Measurements from ENCODE around the gene DENND6B.
A peak's percentile ranks its signal among the peaks of the same experiment; 100 is the strongest.

Gene DENND6B

GRCh38 chr22:50269573-50269969, 57.2 kb downstream of the DENND6B start:
- DNase-seq: no peak

GRCh38 chr22:50268655-50269113, 58.1 kb downstream of the DENND6B start:
- DNase-seq: peak; percentile 30

GRCh38 chr22:50267591-50268390, 59.0 kb downstream of the DENND6B start:
- DNase-seq: no peak

- DNase-seq: no peak
These were observed 59.8 kb downstream of the DENND6B start for GRCh38 chr22:50266994-50267393.

GRCh38 chr22:50264946-50265669, 61.7 kb downstream of the DENND6B start:
- DNase-seq: no peak

- no peak for DNase-seq
These were observed 62.6 kb downstream of the DENND6B start for GRCh38 chr22:50264104-50264745.

- DNase-seq: no peak
These were observed 63.7 kb downstream of the DENND6B start for GRCh38 chr22:50262973-50263617.

- DNase-seq: peak; percentile 34
These were observed 64.3 kb downstream of the DENND6B start for GRCh38 chr22:50262460-50262911.

- peak; percentile 15 for DNase-seq
These were observed 65.0 kb downstream of the DENND6B start, which contains the start of gene MAPK12 for GRCh38 chr22:50261615-50262459. TSS of gene MAPK12 (minus strand) at chr22:50261683. CDS start at chr22:50261509, 174 bp downstream.

GRCh38 chr22:50260801-50261614, 65.8 kb downstream of the DENND6B start:
- peak; percentile 14 for DNase-seq

- DNase-seq: no peak
These were observed 66.4 kb downstream of the DENND6B start for GRCh38 chr22:50260434-50260800.

GRCh38 chr22:50259302-50259701, 67.5 kb downstream of the DENND6B start:
- no peak for DNase-seq

All from NCI-H510A treated with DMSO at 0.1 percent for 48 hours (cell line).